ENCODE data around the gene ZNF148.

The ZNF148 gene

GRCh38 chr3:125186800-125187598 is 188.1 kb downstream of the ZNF148 start:
- no peak for DNase-seq

GRCh38 chr3:125186261-125186787 is 188.8 kb downstream of the ZNF148 start:
- DNase-seq: no peak

GRCh38 chr3:125185805-125186204 is 189.3 kb downstream of the ZNF148 start:
- no peak for DNase-seq

- no peak for DNase-seq
Observed at GRCh38 chr3:125179884-125180240, 195.3 kb downstream of the ZNF148 start.

GRCh38 chr3:125179143-125179883 is 195.8 kb downstream of the ZNF148 start:
- DNase-seq: no peak

- no peak for DNase-seq
Observed at GRCh38 chr3:125177746-125178145, 197.4 kb downstream of the ZNF148 start.
